Heart right ventricle (tissue), 16 donors: Measurements from ENCODE around the gene TSPAN17. TPM values are rescaled to one million over a fixed set of nuclear protein-coding genes. Genes with fewer than 3 reads are reported as not detected.

Experiments
- ATAC-seq, 8 donors: fragments of 200-7000 bp; cut with Tn5 transposase; one replicate each; pipeline ENCODE4 v1.9.1; 2020; ENCODE audit warnings: mild to moderate bottlenecking in 8 of 8, moderate library complexity in 8 of 8, moderate number of reproducible peaks in 1 of 8
- DNase-seq, 2 donors: peaks; one replicate each; pipeline ENCODE4 v3.0.0-alpha.2; 2020
- H3K27ac ChIP-seq, 10 donors: fragments of 200-600 bp; sonication (generic) in 2 of 10; one replicate each; pipeline versions ENCODE4 v1.5.0 to v1.8.0; 2020 to 2022; ENCODE audit warnings: mild to moderate bottlenecking in 3 of 10
- H3K27me3 ChIP-seq, 7 donors: fragments of 200-600 bp; one replicate each; pipeline ENCODE4 v1.8.0; 2021 to 2022; ENCODE audit warnings: mild to moderate bottlenecking in 2 of 7
- H3K36me3 ChIP-seq, 9 donors: fragments of 200-600 bp; sonication (generic) in 1 of 9; one replicate each; pipeline versions ENCODE4 v1.5.0 to v1.8.0; 2020 to 2022; ENCODE audit warnings: mild to moderate bottlenecking in 2 of 9
- H3K4me1 ChIP-seq, 9 donors: fragments of 200-600 bp; sonication (generic) in 1 of 9; one replicate each; pipeline versions ENCODE4 v1.5.0 to v1.8.0; 2020 to 2022; ENCODE audit warnings: mild to moderate bottlenecking in 4 of 9
- H3K4me3 ChIP-seq, 10 donors: fragments of 200-600 bp; sonication (generic) in 2 of 10; one replicate each; pipeline versions ENCODE4 v1.5.0 to v1.8.0; 2020 to 2022; ENCODE audit warnings: mild to moderate bottlenecking in 7 of 10, moderate library complexity in 2 of 10
- H3K9me3 ChIP-seq, 11 donors: fragments of 200-600 bp in 10 of 11; sonication (generic) in 2 of 11; one replicate each; pipeline versions ENCODE4 v1.5.0 to v1.8.0; 2013 to 2022; ENCODE audit warnings: mild to moderate bottlenecking in 2 of 11, control low read depth in 1 of 11, moderate library complexity in 1 of 11
- CTCF ChIP-seq, 9 donors: fragments of 200-600 bp; sonication (generic) in 2 of 9; IDR thresholded peaks; one replicate each; pipeline versions ENCODE4 v1.5.0 to v1.8.0; 2021 to 2022; ENCODE audit warnings: antibody characterized with exemption in 9 of 9, mild to moderate bottlenecking in 5 of 9, moderate library complexity in 1 of 9
- WGBS, 2 donors: extraction: QIAGEN DNeasy Blood & Tissue Kit; methylation state at CpG; one replicate each; pipeline ENCODE4 v1.1.7; 2013; ENCODE audit warnings: inconsistent platforms in 1 of 2; 5-methylcytosine and 5-hydroxymethylcytosine counted together
- intact Hi-C, 10 donors: fragments of 100-400 bp; cut with DNase I; formaldehyde crosslinking; loops; one replicate each; pipeline versions ENCODE4 v1.11.1 to v1.14.2; 2022
- polyA plus RNA-seq, 2 donors: library from polyadenylated mRNA; stranded (reverse); fragments of 200-250 nt; gene quantifications; one replicate each; pipeline ENCODE4 v1.2.3, GENCODE V29; 2013
- total RNA-seq, 10 donors: library from RNA; stranded (reverse); fragmentation: NEBNext Ultra II Directional in 3 of 10; extraction: Animal tissue kit (Norgen Biotek cat#: 25700) in 3 of 10; gene quantifications; one replicate each; pipeline versions ENCODE4 v1.2.1 to v1.2.4, GENCODE V29; 2021 to 2023
- donor health status: Arrhythmogenic right ventricular cardiomyopathy.
- donor health status: ischemic (EF 13 %, LVEDD 7.1; RV severe dilation, severe dysfunction).
- donor health status: healthy with polysubstance abuse.
- donor health status: DM: no; HTN: yes; CAD: no.
- donor health status: DM: no; HTN: no; CAD: no.
- donor health status: ischemic (EF 25% LVEDD 6.9; RV normal size, moderate dysfunction).
- donor health status: ischemic (EF 25% LVEDD 5.7; RV mildly dilated, moderate dysfunction).
- donor health status: healthy.
- donor health status: DM: yes; HTN: yes; CAD: no.
- donor health status: Ischemic cardiomyopathy.
- donor health status: ischemic (EF 35%, LVEDD 5.7; RV mildly dilated, moderate dysfunction).
- donor health status: nonischemic (EF 11% LVEDD 7.7; RV severe dilation, severe dysfunction).
- donor health status: DM: yes; HTN: yes; CAD: no.
- donor health status: PGD.
- donor health status: ischemic (EF 29% LVEDD 5.4; RV normal size, mild dysfunction).
- donor health status: nonischemic (EF 23%, LVEDD 6.1; RV moderate dilation, normal function).

TSPAN17 gene
- total and polyA plus RNA-seq, 12 donors = 13.2 to 48.3 (median 27.3) TPM

DNA sequence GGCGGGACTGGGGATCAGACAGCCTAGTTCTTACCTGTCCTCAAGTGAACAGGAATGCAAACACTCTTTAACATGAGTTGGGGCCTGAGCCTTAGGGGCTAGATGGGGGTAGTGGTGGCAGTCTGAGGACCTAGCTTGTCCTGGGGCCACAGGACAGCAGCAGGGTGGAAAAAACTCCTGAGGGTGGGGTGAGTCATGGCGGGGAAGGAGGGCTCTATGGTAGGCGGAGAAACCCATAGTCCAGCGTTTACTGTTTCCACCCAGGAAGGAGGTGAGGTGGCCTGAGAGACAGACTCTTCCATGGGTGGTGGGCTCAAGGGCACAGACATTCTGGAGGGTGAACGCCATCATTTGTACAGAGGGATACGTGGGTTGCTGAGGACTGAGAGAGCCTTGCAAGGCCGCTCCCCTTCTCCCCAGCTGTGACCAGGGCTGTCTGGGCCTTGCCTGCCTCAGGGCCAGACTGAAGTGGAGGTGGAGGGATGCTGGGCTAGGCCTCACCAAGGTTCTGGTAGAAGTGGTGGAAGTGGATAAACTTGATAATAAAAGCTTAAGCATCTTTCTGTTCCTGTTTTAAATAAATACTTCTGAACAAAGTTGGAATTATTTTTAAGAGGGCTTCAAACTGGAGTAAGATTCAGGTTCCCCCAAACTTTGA, 1.1 kb upstream of the TSPAN17 start:
- intact Hi-C loops = loop anchor here in 6 of 10 donors (2.0 to 10.0 kb wide), 4 partner anchors 71 to 199 kb away; partner anchors contain the start of gene FAF2 (in 1 of the 6)

DNA sequence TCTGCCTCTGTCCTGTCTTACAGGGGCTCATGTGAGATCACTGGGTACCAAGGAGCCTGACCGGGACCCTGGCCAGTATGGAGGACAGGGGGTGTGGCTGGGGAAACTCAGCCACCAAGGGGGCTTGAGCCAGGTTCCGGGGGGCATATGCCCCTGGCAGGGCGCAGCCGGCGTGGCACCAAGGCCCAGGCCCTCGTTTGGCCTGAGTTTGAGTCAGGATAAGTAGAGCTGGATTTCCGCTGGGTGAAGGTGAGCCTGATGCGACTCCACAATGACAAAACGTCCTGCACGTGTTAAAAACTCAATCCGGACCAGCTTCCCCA, 616 bp upstream of the TSPAN17 start:
- H3K27me3 ChIP-seq = no peaks in the 10 kb centered on the region
- 19 to 21% methylated on average over 11 of the region's 11 CpGs for WGBS, 2 donors
- peak overlapping the region in 9 of 10 donors; percentile 18 to 90 (median 79) for H3K4me3 ChIP-seq
- intact Hi-C loops = loop anchor here in 6 of 10 donors (2.0 to 10.0 kb wide), 4 partner anchors 72 to 199 kb away; partner anchors contain the start of gene FAF2 (in 1 of the 6)
- TF ChIP-seq CTCF (IDR thresholded peaks at IDR 0.05) = no peak
- DNase-seq = no peak
- H3K4me1 ChIP-seq = peaks cover 10 to 29% (median 20%) of the 10 kb centered on the region in 9 donors
- peak in 5 of 8 donors; percentile 0 to 2 (median 0) for ATAC-seq
- H3K9me3 ChIP-seq = no peaks in the 10 kb centered on the region
- peak overlapping the region; percentile 25 to 92 (median 78) for H3K27ac ChIP-seq
- no peaks in the 10 kb centered on the region for H3K36me3 ChIP-seq

More for the DNA sequence above, 1.1 kb upstream of the TSPAN17 start:
- no peaks in the 10 kb centered on the region for H3K27me3 ChIP-seq
- 94 to 96% methylated on average over 7 of the region's 7 CpGs for whole genome bisulfite sequencing, 2 donors
- TF ChIP-seq CTCF (IDR thresholded peaks at IDR 0.05) = no peak
- H3K27ac ChIP-seq = peak overlapping the region in 9 of 10 donors; percentile 49 to 92 (median 80)
- ATAC-seq = no peak
- peak overlapping the region in 6 of 10 donors; percentile 18 to 90 (median 79) for H3K4me3 ChIP-seq
- H3K9me3 ChIP-seq = no peaks in the 10 kb centered on the region
- peaks cover 10 to 29% (median 18%) of the 10 kb centered on the region in 9 donors for H3K4me1 ChIP-seq
- DNase-seq = no peak
- H3K36me3 ChIP-seq = no peaks in the 10 kb centered on the region

DNA sequence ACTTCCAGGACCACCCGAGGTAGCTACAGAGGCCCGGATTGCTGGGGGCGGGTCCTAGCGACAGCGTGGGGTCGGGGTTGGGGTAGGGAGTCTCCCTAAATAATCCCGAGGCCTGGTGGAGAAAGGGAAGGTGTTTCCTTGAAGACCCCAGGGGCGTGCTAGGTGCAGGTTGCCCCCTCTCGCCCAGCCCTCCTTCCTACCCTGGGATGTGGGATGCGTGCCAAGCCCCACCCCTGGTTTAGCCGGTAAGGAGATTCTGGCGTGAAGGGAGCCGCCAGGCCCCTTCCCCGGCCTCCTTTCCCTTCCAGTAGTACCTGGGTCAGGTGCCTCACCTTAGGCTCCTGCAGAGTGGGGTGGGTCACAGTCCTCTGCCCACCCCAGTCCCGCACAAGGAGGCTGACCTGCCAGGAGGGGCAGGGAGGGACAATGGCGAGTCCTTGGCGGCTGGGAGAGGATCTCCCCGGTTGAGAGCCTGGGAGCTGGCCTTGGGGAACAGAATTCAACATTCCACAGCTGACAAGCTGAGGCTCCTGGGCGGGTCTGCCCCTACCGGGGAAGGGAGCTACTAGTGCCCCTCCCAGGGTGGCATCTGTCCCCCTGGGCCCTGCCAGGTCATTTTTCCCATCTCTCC, 674 bp downstream of the TSPAN17 start:
- WGBS, 2 donors = 7 to 8% methylated on average over 20 of the region's 20 CpGs
- H3K4me3 ChIP-seq = peak overlapping the region; percentile 51 to 90 (median 79)
- H3K4me1 ChIP-seq = peaks cover 10 to 33% (median 20%) of the 10 kb centered on the region in 9 donors
- no peak for TF ChIP-seq CTCF (IDR thresholded peaks at IDR 0.05)
- no peaks in the 10 kb centered on the region for H3K27me3 ChIP-seq
- DNase-seq = peak; percentile 56 to 62
- H3K27ac ChIP-seq = peak overlapping the region in 9 of 10 donors; percentile 49 to 92 (median 80)
- H3K9me3 ChIP-seq = no peaks in the 10 kb centered on the region
- H3K36me3 ChIP-seq = peaks cover 0 to 9% (median 4%) of the 10 kb centered on the region in 9 donors
- peak in 1 of 8 donors; percentile 0 for ATAC-seq
- intact Hi-C loops = loop anchor here in 6 of 10 donors (2.0 to 10.0 kb wide), 4 partner anchors 73 to 201 kb away; partner anchors contain the start of gene FAF2 (in 1 of the 6)

GRCh38 chr5:176648474-176649194, 1.4 kb downstream of the TSPAN17 start:
- peaks cover 0 to 16% (median 11%) of the 10 kb centered on the region in 9 donors for H3K36me3 ChIP-seq
- WGBS, 2 donors = 80% methylated on average over 15 of the region's 15 CpGs
- intact Hi-C loops = loop anchor here in 5 of 10 donors (5.0 to 10.0 kb wide), 3 partner anchors 74 to 201 kb away; partner anchors contain the start of gene FAF2 (in 1 of the 5)
- H3K4me3 ChIP-seq = peak overlapping the region in 9 of 10 donors; percentile 51 to 90 (median 79)
- ATAC-seq (no peak), DNase-seq (no peak)
- H3K27ac ChIP-seq = peak overlapping the region in 8 of 10 donors; percentile 7 to 92 (median 81)
- H3K4me1 ChIP-seq = peaks cover 10 to 33% (median 20%) of the 10 kb centered on the region in 9 donors
- TF ChIP-seq CTCF (IDR thresholded peaks at IDR 0.05) = no peak
- H3K27me3 ChIP-seq = no peaks in the 10 kb centered on the region
- H3K9me3 ChIP-seq = no peaks in the 10 kb centered on the region
